CD4-positive, CD25-positive, alpha-beta regulatory T cell (primary cell): ENCODE results near the gene B4GALNT3. TPM values are rescaled to one million over a fixed set of nuclear protein-coding genes. Genes with fewer than 3 reads are reported as not detected.
"Not testable (repeated sequence)": the region's sequence is repeated elsewhere in the genome, so short reads cannot be mapped to it uniquely, and the experiment has no call there.

Experiments
- ATAC-seq, 2 donors: fragments of 150-1000 bp; cut with Tn5 transposase; one replicate each; pipeline ENCODE4 v1.10.0; 2021; ENCODE audit warnings: low read depth in 2 of 2, moderate number of reproducible peaks in 2 of 2, moderate library complexity in 1 of 2
- DNase-seq, 3 donors: peaks; one replicate each; pipeline versions ENCODE4 v3.0.0 to v3.0.0-alpha.2; 2012 to 2022; ENCODE audit warnings: mixed read lengths in 1 of 3
- H3K27ac ChIP-seq: one replicate; pipeline ENCODE4 v1.7.0; 2013; ENCODE audit warnings: mild to moderate bottlenecking, low read length; ENCODE audit not compliant: insufficient read depth, poor library complexity, severe bottlenecking
- H3K27me3 ChIP-seq: one replicate; pipeline ENCODE4 v1.7.0; 2013; ENCODE audit warnings: low read length; ENCODE audit not compliant: control insufficient read depth, insufficient read depth
- H3K36me3 ChIP-seq: one replicate; pipeline ENCODE4 v1.7.0; 2013; ENCODE audit warnings: mild to moderate bottlenecking, low read length, moderate library complexity; ENCODE audit not compliant: control insufficient read depth, insufficient read depth
- H3K4me1 ChIP-seq: 2 replicates; pipeline ENCODE4 v1.7.0; 2013; ENCODE audit warnings: mild to moderate bottlenecking, low read length; ENCODE audit not compliant: insufficient read depth, control insufficient read depth, poor library complexity, severe bottlenecking
- H3K4me3 ChIP-seq: one replicate; pipeline ENCODE4 v1.7.0; 2013; ENCODE audit warnings: low read depth, mild to moderate bottlenecking, low read length, moderate library complexity
- H3K9me3 ChIP-seq, 2 experiments: 1 replicate in 1 of 2; 2 replicates in 1 of 2; pipeline ENCODE4 v1.7.0; 2013; ENCODE audit warnings: low read length in 2 of 2, mild to moderate bottlenecking in 1 of 2, moderate library complexity in 1 of 2; ENCODE audit not compliant: control insufficient read depth in 2 of 2
- H3K27ac Mint-ChIP-seq, 3 donors: one replicate each; pipeline ENCODE4 v1.8.0; 2020 to 2022; ENCODE audit warnings: mild to moderate bottlenecking in 3 of 3, mixed read lengths in 3 of 3, moderate library complexity in 2 of 3
- H3K27me3 Mint-ChIP-seq: one replicate; pipeline ENCODE4 v1.8.0; 2022; ENCODE audit warnings: mild to moderate bottlenecking, mixed read lengths
- H3K36me3 Mint-ChIP-seq: one replicate; pipeline ENCODE4 v1.8.0; 2020; ENCODE audit warnings: mixed read lengths
- H3K4me1 Mint-ChIP-seq, 4 donors: one replicate each; pipeline ENCODE4 v1.8.0; 2020 to 2022; ENCODE audit warnings: mixed read lengths in 4 of 4, mild to moderate bottlenecking in 1 of 4
- H3K4me3 Mint-ChIP-seq, 4 donors: one replicate each; pipeline ENCODE4 v1.8.0; 2020 to 2022; ENCODE audit warnings: mild to moderate bottlenecking in 4 of 4, mixed read lengths in 4 of 4, moderate library complexity in 3 of 4
- H3K9me3 Mint-ChIP-seq, 7 donors: one replicate each; pipeline ENCODE4 v1.8.0; 2020 to 2022; ENCODE audit warnings: mixed read lengths in 7 of 7, mild to moderate bottlenecking in 3 of 7, moderate library complexity in 2 of 7
- polyA plus RNA-seq, 4 donors: library from polyadenylated mRNA; unstranded; fragments of 300-500 nt; fragmentation: Illumina TruSeq; gene quantifications; one replicate each; pipeline ENCODE4 v1.2.3, GENCODE V29; 2021
- total RNA-seq: library from RNA; stranded (reverse); gene quantifications from one replicate; pipeline ENCODE4 v1.2.3, GENCODE V29; 2022

B4GALNT3 gene
- total and polyA plus RNA-seq, 5 donors from 2014 or later, result 0.06 to 2.1 (median 1.0) TPM

DNA sequence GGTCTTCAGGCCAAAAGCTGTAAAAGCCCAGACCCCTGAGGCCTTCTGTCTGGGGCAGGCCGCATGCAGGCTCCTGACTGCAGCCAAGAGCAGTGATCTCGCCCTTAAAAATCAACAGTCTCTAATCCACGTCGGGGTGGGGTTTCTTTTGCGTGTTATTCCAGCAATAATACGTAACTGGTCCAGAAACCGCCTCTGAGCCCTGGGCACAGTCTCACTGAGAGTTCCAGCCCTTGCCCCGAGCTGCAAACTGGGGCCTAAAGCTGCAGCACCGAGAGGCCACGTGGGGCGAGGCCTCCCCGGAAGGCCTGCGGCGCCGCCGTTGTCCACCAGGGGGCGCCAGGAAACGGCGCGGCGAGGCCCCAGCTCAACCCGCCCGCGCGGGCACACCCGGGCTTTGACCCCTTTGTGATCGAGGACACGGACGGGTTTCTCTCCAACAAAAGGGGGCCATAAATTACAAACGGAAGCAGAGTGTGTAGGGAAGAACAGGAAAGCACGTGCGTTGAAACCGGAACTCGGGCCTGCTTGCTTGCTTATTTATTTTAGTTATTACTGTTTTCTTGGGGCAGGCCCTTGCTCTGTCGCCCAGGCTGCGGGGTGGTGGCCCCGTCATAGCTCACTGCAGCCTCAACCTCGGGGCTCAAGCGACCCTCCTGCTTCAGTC is 116.3 kb downstream of the B4GALNT3 start:
- Histone ChIP-seq H3K4me1 (peaks cover 17% of the 10 kb centered on the region), H3K27ac (peak overlapping the region; percentile 28), H3K4me3 (peak overlapping the region; percentile 61), H3K27me3 (no peaks in the 10 kb centered on the region), H3K36me3 (no peaks in the 10 kb centered on the region), H3K9me3 (no peaks in the 10 kb centered on the region)
- peaks cover 9 to 48% (median 28%) of the 10 kb centered on the region in 4 donors for H3K4me1 Mint-ChIP-seq
- H3K27me3 Mint-ChIP-seq, result peaks cover 3% of the 10 kb centered on the region
- ATAC-seq (peak; percentile 88 to 92), DNase-seq (peak; percentile 70 to 85 (median 85))
- peak overlapping the region; percentile 19 to 74 (median 66) for H3K4me3 Mint-ChIP-seq
- peak overlapping the region; percentile 70 to 88 (median 71) for H3K27ac Mint-ChIP-seq
- H3K36me3 Mint-ChIP-seq, result peaks cover 5% of the 10 kb centered on the region
- peaks cover 0 to 2% (median 0%) of the 10 kb centered on the region in 7 donors for H3K9me3 Mint-ChIP-seq

DNA sequence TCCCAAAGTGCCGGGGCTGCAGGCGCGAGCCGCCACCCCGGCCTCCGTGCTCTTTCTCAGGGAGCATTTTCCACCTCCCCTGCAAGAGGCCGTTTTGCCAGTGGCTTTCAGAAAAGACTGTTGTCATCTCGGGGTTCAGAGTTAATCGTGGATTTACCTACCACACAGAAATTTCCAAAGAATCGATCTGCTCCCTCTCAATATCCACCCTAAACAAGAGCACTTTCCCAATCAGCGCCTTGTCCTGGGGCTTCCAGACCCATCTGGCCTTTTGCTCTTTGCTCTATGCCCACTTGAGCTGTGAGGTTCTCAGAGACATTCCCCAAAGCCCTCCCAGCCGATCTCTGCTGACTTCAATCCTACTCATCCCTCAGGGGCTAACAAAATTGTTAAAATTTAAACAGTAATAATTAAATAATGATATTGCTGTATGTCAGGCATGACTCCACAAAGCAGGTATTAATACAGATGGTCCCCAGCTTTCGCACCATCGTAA is 116.9 kb downstream of the B4GALNT3 start:
- Mint-ChIP-seq H3K4me3 (peak overlapping the region; percentile 19 to 70 (median 48)), H3K4me1 (peaks cover 9 to 42% (median 26%) of the 10 kb centered on the region in 4 donors), H3K27me3 (no peaks in the 10 kb centered on the region), H3K36me3 (peaks cover 5% of the 10 kb centered on the region), H3K27ac (peak overlapping the region in 2 of 3 donors; percentile 70 to 71), H3K9me3 (peaks cover 0 to 2% (median 0%) of the 10 kb centered on the region in 7 donors)
- Histone ChIP-seq H3K36me3 (no peaks in the 10 kb centered on the region), H3K4me3 (no peak overlapping the region), H3K9me3 (no peaks in the 10 kb centered on the region), H3K27ac (peak overlapping the region; percentile 24), H3K27me3 (no peaks in the 10 kb centered on the region), H3K4me1 (peaks cover 17% of the 10 kb centered on the region)
- no peak for DNase-seq
- no peak for ATAC-seq

DNA sequence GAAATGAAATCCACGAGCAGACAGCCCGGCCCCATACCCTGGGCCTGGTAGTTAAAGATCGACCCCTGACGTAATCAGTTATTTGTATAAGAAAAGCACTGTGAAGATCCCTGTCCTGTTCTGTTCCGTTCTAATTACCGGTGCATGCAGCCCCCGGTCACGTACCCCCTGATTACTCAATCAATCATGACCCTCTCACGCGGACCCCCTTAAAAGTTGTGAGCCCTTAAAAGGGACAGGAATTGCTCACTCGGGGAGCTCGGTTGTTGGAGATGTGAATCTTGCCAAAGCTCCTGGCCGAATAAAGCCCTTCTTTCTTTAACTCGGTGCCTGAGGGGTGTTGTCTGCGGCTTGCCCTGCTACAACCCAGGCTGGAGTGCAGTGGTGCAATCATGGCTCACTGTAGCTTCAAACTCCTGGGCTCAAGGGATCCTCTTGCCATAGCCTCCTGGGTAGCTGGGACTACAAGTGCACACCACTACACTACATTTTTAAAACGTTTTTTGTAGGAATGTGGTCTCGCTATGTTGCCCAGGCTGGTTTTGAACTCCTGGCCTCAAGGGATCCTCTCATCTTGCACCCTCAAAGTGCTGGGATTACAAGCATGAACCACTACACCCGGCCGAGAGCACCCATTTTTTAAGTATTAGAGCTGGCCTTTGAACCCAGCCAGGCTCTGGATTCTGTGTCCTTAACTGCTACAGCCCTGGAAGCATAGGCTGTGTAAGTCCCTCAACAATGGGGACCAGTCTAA is 118.4 kb downstream of the B4GALNT3 start:
- not testable (repeated sequence) for H3K27me3 ChIP-seq, H3K36me3 ChIP-seq, H3K27ac Mint-ChIP-seq, H3K9me3 Mint-ChIP-seq, H3K27me3 Mint-ChIP-seq, H3K9me3 ChIP-seq, DNase-seq, H3K4me3 Mint-ChIP-seq, ATAC-seq, H3K36me3 Mint-ChIP-seq, H3K27ac ChIP-seq, H3K4me3 ChIP-seq
- H3K4me1 Mint-ChIP-seq, result peaks cover 6 to 32% (median 22%) of the 10 kb centered on the region in 4 donors
- peaks cover 17% of the 10 kb centered on the region for H3K4me1 ChIP-seq

DNA sequence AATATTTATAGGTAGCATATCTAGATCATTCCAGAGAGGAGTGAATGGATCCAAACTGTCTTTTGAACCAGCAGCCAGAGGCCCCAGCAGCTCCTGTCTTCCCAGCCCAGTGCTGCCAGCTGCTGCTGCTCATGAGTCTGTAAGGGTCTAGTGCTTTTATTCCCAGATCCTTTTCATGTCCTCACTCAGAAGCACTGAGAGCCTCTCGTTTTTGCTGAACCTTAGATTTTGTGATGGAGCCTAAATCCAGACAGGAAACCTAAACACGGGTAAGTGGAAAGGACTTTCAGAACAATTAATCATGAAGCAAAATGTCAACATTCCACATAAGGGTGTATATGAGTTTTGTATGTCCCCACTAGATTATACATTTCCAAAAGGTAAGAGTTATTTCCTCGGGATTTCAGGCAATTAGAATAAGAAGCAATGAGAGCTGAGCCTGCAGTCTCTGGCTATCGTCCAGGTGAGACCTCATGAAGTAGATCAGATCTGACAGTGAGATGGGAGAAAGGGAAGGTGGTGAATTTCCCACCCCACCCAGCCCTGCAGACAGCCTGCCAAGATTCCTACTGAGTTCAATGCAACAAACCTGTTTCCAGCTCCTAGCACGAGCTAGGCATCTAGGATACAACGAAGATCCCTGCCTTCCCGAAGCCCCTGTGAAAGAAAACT is 119.1 kb downstream of the B4GALNT3 start:
- Histone ChIP-seq H3K4me1 (peaks cover 17% of the 10 kb centered on the region), H3K9me3 (no peaks in the 10 kb centered on the region), H3K4me3 (no peak overlapping the region), H3K27ac (no peak overlapping the region), H3K27me3 (no peaks in the 10 kb centered on the region), H3K36me3 (no peaks in the 10 kb centered on the region)
- H3K36me3 Mint-ChIP-seq, result peaks cover 5% of the 10 kb centered on the region
- ATAC-seq (no peak), DNase-seq (no peak)
- H3K27me3 Mint-ChIP-seq, result no peaks in the 10 kb centered on the region
- peaks cover 0 to 2% (median 0%) of the 10 kb centered on the region in 7 donors for H3K9me3 Mint-ChIP-seq
- peak overlapping the region in 2 of 3 donors; percentile 35 to 59 for H3K27ac Mint-ChIP-seq
- H3K4me1 Mint-ChIP-seq, result peaks cover 6 to 28% (median 20%) of the 10 kb centered on the region in 4 donors
- no peak overlapping the region for H3K4me3 Mint-ChIP-seq

DNA sequence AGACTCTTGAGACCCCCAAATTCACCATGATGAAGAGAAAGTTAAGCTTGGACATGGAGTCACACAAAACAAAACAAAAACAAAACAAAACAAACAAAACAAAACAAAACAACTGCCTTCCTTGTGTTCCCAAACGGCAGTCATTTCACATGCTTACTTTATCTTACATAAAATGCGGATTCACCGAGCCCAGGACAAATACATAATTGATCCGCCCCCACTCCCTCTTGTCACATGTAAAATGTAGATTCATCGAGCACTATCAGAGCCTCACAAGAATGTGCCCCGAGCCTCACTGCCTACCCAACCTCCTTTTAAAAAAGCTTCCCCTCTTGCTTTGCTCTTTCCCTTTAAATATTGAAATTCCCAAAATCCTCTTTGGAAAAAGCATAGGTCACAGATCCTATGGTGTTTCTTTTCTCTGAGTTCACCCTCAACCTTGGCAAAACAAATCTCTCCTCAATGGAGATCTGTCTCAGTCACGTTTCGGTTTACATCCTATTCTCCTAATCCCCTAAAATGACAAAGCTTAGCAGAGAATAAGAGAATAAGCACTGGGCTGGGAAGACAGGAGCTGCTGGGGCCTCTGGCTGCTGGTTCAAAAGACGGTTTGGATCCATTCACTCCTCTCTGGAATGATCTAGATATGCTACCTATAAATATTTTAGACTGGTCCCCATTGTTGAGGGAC is 119.8 kb downstream of the B4GALNT3 start:
- Histone ChIP-seq H3K9me3 (no peaks in the 10 kb centered on the region), H3K27ac (no peak overlapping the region), H3K27me3 (no peaks in the 10 kb centered on the region), H3K4me3 (no peak overlapping the region), H3K4me1 (peaks cover 17% of the 10 kb centered on the region), H3K36me3 (no peaks in the 10 kb centered on the region)
- Mint-ChIP-seq H3K4me3 (no peak overlapping the region), H3K4me1 (peaks cover 5 to 26% (median 19%) of the 10 kb centered on the region in 4 donors), H3K27me3 (no peaks in the 10 kb centered on the region), H3K36me3 (peaks cover 5% of the 10 kb centered on the region), H3K9me3 (peaks cover 0 to 2% (median 0%) of the 10 kb centered on the region in 7 donors), H3K27ac (peak overlapping the region in 2 of 3 donors; percentile 35 to 59)
- DNase-seq (no peak), ATAC-seq (no peak)

DNA sequence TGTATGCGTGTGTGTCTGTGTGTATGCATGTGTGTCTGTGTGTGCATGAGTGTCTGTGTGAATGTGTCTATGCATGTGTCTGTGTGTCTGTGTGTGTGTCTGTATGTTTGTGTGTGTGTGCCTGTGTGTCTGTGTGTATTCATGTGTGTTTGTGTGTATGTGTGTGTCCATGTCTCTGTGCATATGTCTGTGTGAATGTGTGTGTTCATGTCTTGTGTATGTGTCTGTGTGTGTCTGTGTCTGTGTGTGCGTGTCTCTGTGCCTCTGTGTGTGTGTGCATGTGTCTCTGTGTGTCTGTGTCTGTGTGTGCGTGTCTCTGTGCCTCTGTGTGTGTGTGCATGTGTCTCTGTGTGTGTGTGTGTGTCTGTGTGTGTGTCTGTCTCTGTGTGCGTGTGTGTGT is 121.1 kb downstream of the B4GALNT3 start:
- H3K27me3 ChIP-seq, result no peaks in the 10 kb centered on the region
- ATAC-seq, result no peak

DNA sequence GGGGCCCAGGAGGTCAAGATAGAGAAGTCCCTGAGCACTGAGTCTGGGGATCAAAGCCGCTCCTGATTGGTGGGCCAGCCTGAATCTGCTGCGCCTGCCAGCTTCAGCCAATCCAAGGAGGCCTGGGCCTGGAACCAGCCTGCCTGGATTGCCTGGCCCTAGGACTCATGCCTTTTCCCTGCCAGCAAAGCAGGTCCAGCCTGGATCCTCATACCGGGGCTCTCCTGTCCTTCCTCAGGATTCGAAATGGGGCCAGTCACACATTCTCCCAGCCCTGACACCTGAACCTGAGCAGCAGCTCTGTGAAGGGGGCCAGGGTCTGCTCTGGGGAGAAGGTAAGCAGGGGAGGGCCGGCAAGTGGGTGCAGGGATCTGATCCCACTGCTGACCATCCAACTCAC is 121.6 kb downstream of the B4GALNT3 start:
- peaks cover 3 to 14% (median 9%) of the 10 kb centered on the region in 4 donors for H3K4me1 Mint-ChIP-seq
- H3K4me3 ChIP-seq, result no peak overlapping the region
- H3K36me3 Mint-ChIP-seq, result peaks cover 5% of the 10 kb centered on the region
- H3K4me3 Mint-ChIP-seq, result no peak overlapping the region
- peaks cover 7% of the 10 kb centered on the region for H3K4me1 ChIP-seq
- no peaks in the 10 kb centered on the region for H3K36me3 ChIP-seq
- H3K27ac ChIP-seq, result no peak overlapping the region
- DNase-seq, result no peak
- H3K9me3 Mint-ChIP-seq, result peaks cover 0 to 1% (median 0%) of the 10 kb centered on the region in 7 donors
- ATAC-seq, result no peak
- H3K27ac Mint-ChIP-seq, result no peak overlapping the region
- no peaks in the 10 kb centered on the region for H3K27me3 Mint-ChIP-seq
- no peaks in the 10 kb centered on the region for H3K9me3 ChIP-seq
- H3K27me3 ChIP-seq, result no peaks in the 10 kb centered on the region

More for the DNA sequence above, 121.1 kb downstream of the B4GALNT3 start:
- peaks cover 12% of the 10 kb centered on the region for H3K4me1 ChIP-seq
- no peak overlapping the region for H3K4me3 Mint-ChIP-seq
- H3K36me3 Mint-ChIP-seq, result peaks cover 5% of the 10 kb centered on the region
- H3K4me3 ChIP-seq, result no peak overlapping the region
- H3K36me3 ChIP-seq, result no peaks in the 10 kb centered on the region
- no peaks in the 10 kb centered on the region for H3K27me3 Mint-ChIP-seq
- peaks cover 3 to 17% (median 13%) of the 10 kb centered on the region in 4 donors for H3K4me1 Mint-ChIP-seq
- H3K27ac Mint-ChIP-seq, result peak overlapping the region in 2 of 3 donors; percentile 7 to 26
- no peaks in the 10 kb centered on the region for H3K9me3 ChIP-seq
- no peak overlapping the region for H3K27ac ChIP-seq
- peaks cover 0 to 1% (median 0%) of the 10 kb centered on the region in 7 donors for H3K9me3 Mint-ChIP-seq
- no peak for DNase-seq
